SK-N-SH treated with all-trans-retinoic acid at 6 μM for 48 hours (cell line): ENCODE data around the gene KIRREL3.

Source experiments
- ATAC-seq: fragments of 200-7000 bp; cut with Tn5 transposase; 3 replicates; pipeline ENCODE4 v1.9.1; 2020; ENCODE audit warnings: mild to moderate bottlenecking, moderate library complexity
- ARNTL ChIP-seq: fragments of 450-650 bp; formaldehyde crosslinking; IDR thresholded peaks from 2 replicates; pipeline ENCODE4 v1.5.0; 2020; ENCODE audit warnings: low read depth, mild to moderate bottlenecking, moderate library complexity, borderline replicate concordance
- BACH2 ChIP-seq: fragments of 250-450 bp; sonication (Bioruptor Pico); IDR thresholded peaks from 2 replicates; pipeline ENCODE4 v1.9.0; 2021; ENCODE audit warnings: mild to moderate bottlenecking, borderline replicate concordance
- CREB5 ChIP-seq: fragments of 250-450 bp; sonication (Bioruptor Pico); IDR thresholded peaks from 2 replicates; pipeline ENCODE4 v1.5.1; 2020; ENCODE audit warnings: low read depth, mild to moderate bottlenecking, moderate library complexity
- CSDC2 ChIP-seq: fragments of 250-450 bp; sonication (Bioruptor Pico); IDR thresholded peaks from 2 replicates; pipeline ENCODE4 v1.5.0; 2020; ENCODE audit warnings: mild to moderate bottlenecking, moderate library complexity
- CSRNP3 ChIP-seq: fragments of 250-450 bp; sonication (Bioruptor Pico); IDR thresholded peaks from 2 replicates; pipeline ENCODE4 v1.5.1; 2021; ENCODE audit warnings: mild to moderate bottlenecking, moderate library complexity
- ESRRG ChIP-seq: fragments of 250-450 bp; sonication (Bioruptor Pico); IDR thresholded peaks from 2 replicates; pipeline ENCODE4 v1.6.1; 2021; ENCODE audit warnings: mild to moderate bottlenecking
- ISL1 ChIP-seq: fragments of 250-450 bp; sonication (Bioruptor Pico); IDR thresholded peaks from 2 replicates; pipeline ENCODE4 v2.1.2; 2022; ENCODE audit warnings: mild to moderate bottlenecking, moderate library complexity
- OSR1 ChIP-seq: fragments of 250-450 bp; sonication (Bioruptor Pico); IDR thresholded peaks from 2 replicates; pipeline ENCODE4 v1.8.0; 2022; ENCODE audit warnings: moderate library complexity, mild to moderate bottlenecking, inconsistent platforms
- PATZ1 ChIP-seq: fragments of 250-450 bp; sonication (Bioruptor Pico); IDR thresholded peaks from 2 replicates; pipeline ENCODE4 v1.8.0; 2020; ENCODE audit warnings: mild to moderate bottlenecking, moderate library complexity, borderline replicate concordance
- POU6F1 ChIP-seq: fragments of 250-450 bp; sonication (Bioruptor Pico); IDR thresholded peaks from 2 replicates; pipeline ENCODE4 v1.8.0; 2021; ENCODE audit warnings: low read depth, mild to moderate bottlenecking, moderate library complexity, borderline replicate concordance
- RARB ChIP-seq: fragments of 250-450 bp; sonication (Bioruptor Pico); IDR thresholded peaks from 2 replicates; pipeline ENCODE4 v1.8.0; 2021; ENCODE audit warnings: mild to moderate bottlenecking, moderate library complexity
- SNAI2 ChIP-seq: fragments of 250-450 bp; sonication (Bioruptor Pico); IDR thresholded peaks from 2 replicates; pipeline ENCODE4 v1.5.0; 2020; ENCODE audit warnings: mild to moderate bottlenecking, moderate library complexity
- TCF4 ChIP-seq: fragments of 250-450 bp; sonication (Bioruptor Pico); IDR thresholded peaks from 2 replicates; pipeline ENCODE4 v1.8.0; 2021; ENCODE audit warnings: mild to moderate bottlenecking, moderate library complexity, borderline replicate concordance
- TOX ChIP-seq: fragments of 250-450 bp; sonication (Bioruptor Pico); IDR thresholded peaks from 2 replicates; pipeline ENCODE4 v1.8.0; 2021; ENCODE audit warnings: mild to moderate bottlenecking, moderate library complexity, borderline replicate concordance
- TSHZ2 ChIP-seq: fragments of 250-450 bp; sonication (Bioruptor Pico); IDR thresholded peaks from 2 replicates; pipeline ENCODE4 v1.5.0; 2020; ENCODE audit warnings: mild to moderate bottlenecking, moderate library complexity
- ZC3H10 ChIP-seq: fragments of 250-450 bp; sonication (Bioruptor Pico); IDR thresholded peaks from 2 replicates; pipeline ENCODE4 v1.5.1; 2021; ENCODE audit warnings: mild to moderate bottlenecking, moderate library complexity
- ZFP3 ChIP-seq: fragments of 250-450 bp; sonication (Bioruptor Pico); IDR thresholded peaks from 2 replicates; pipeline ENCODE4 v1.5.0; 2020; ENCODE audit warnings: mild to moderate bottlenecking, moderate library complexity
- ZFP30 ChIP-seq: fragments of 450-650 bp; formaldehyde crosslinking; IDR thresholded peaks from 2 replicates; pipeline ENCODE4 v1.5.0; 2022; ENCODE audit warnings: mild to moderate bottlenecking, moderate library complexity
- ZNF565 ChIP-seq: fragments of 450-650 bp; formaldehyde crosslinking; conservative IDR thresholded peaks from 2 replicates; pipeline ENCODE4 v1.5.0; 2020; ENCODE audit warnings: low read depth, mild to moderate bottlenecking, moderate library complexity
- ZNF70 ChIP-seq: fragments of 450-650 bp; formaldehyde crosslinking; IDR thresholded peaks from 2 replicates; pipeline ENCODE4 v1.5.0; 2020; ENCODE audit warnings: mild to moderate bottlenecking, moderate library complexity

KIRREL3 gene

GRCh38 chr11:126808836-126809235 lies 191.7 kb downstream of the KIRREL3 start (continued):
- no peak for TF ChIP-seq CREB5 (CRISPR knock-in tag)
- TF ChIP-seq ZC3H10 (CRISPR knock-in tag), result no peak

GRCh38 chr11:126808296-126808695 lies 192.3 kb downstream of the KIRREL3 start:
- TF ChIP-seq ZFP30 (CRISPR knock-in tag), result no peak
- no peak for TF ChIP-seq ZNF565
- TF ChIP-seq TOX (CRISPR knock-in tag), result no peak
- TF ChIP-seq ISL1, result no peak
- TF ChIP-seq PATZ1 (CRISPR knock-in tag), result no peak
- TF ChIP-seq CSRNP3 (CRISPR knock-in tag), result no peak
- no peak for TF ChIP-seq TCF4 (CRISPR knock-in tag)
- TF ChIP-seq, all 23 proteins: peak for 0
- ATAC-seq, result no peak

- TF ChIP-seq ZC3H10 (CRISPR knock-in tag), result no peak
- TF ChIP-seq BACH2 (CRISPR knock-in tag), result no peak
- TF ChIP-seq PATZ1 (CRISPR knock-in tag), result no peak
- TF ChIP-seq POU6F1, result no peak
- TF ChIP-seq ZNF70 (CRISPR knock-in tag), result no peak
- TF ChIP-seq TCF4 (CRISPR knock-in tag), result no peak
- TF ChIP-seq SNAI2, result no peak
- TF ChIP-seq ESRRG (CRISPR knock-in tag), result no peak
- no peak for TF ChIP-seq OSR1 (CRISPR knock-in tag)
- TF ChIP-seq ISL1, result no peak
- no peak for TF ChIP-seq ARNTL (CRISPR knock-in tag)
Measured at GRCh38 chr11:126805870-126806269, 194.7 kb downstream of the KIRREL3 start.

GRCh38 chr11:126804363-126804762 lies 196.2 kb downstream of the KIRREL3 start:
- ATAC-seq, result no peak
- TF ChIP-seq ZC3H10 (CRISPR knock-in tag) (no peak), BACH2 (CRISPR knock-in tag) (no peak), SNAI2 (no peak), ZFP3 (CRISPR knock-in tag) (no peak), CSDC2 (CRISPR knock-in tag) (no peak), ESRRG (CRISPR knock-in tag) (no peak), POU6F1 (no peak), ARNTL (CRISPR knock-in tag) (no peak), TCF4 (CRISPR knock-in tag) (no peak), ZNF565 (no peak), OSR1 (CRISPR knock-in tag) (no peak), TOX (CRISPR knock-in tag) (no peak), PATZ1 (CRISPR knock-in tag) (no peak), ZNF70 (CRISPR knock-in tag) (no peak), ISL1 (no peak), TSHZ2 (CRISPR knock-in tag) (no peak), RARB (CRISPR knock-in tag) (no peak)
- TF ChIP-seq, all 23 proteins: peak for 0

More at GRCh38 chr11:126805870-126806269, 194.7 kb downstream of the KIRREL3 start:
- no peak for ATAC-seq
